Thyroid gland (tissue), 4 donors: Measurements from ENCODE around the gene ZMPSTE24.

Source experiments
- POLR2A ChIP-seq, 2 donors: fragments of 450-650 bp; IDR thresholded peaks; one replicate each; pipeline ENCODE4 v1.6.1; 2017; ENCODE audit warnings: antibody characterized with exemption in 2 of 2, mild to moderate bottlenecking in 2 of 2, moderate library complexity in 1 of 2
- TF ChIP-seq, protein P1 (sequence below), 6 experiments: fragments of 200-600 bp in 3 of 6; fragments of 450-650 bp in 3 of 6; sonication (generic) in 3 of 6; IDR thresholded peaks; one replicate each; pipeline ENCODE4 v1.5.1; 2016 to 2019; ENCODE audit warnings: antibody characterized with exemption in 6 of 6, mild to moderate bottlenecking in 2 of 6, inconsistent platforms in 1 of 6, moderate library complexity in 1 of 6

GRCh38 chr1:40257688-40258444 lies at the start of gene ZMPSTE24:
- TF ChIP-seq, protein P1, sequence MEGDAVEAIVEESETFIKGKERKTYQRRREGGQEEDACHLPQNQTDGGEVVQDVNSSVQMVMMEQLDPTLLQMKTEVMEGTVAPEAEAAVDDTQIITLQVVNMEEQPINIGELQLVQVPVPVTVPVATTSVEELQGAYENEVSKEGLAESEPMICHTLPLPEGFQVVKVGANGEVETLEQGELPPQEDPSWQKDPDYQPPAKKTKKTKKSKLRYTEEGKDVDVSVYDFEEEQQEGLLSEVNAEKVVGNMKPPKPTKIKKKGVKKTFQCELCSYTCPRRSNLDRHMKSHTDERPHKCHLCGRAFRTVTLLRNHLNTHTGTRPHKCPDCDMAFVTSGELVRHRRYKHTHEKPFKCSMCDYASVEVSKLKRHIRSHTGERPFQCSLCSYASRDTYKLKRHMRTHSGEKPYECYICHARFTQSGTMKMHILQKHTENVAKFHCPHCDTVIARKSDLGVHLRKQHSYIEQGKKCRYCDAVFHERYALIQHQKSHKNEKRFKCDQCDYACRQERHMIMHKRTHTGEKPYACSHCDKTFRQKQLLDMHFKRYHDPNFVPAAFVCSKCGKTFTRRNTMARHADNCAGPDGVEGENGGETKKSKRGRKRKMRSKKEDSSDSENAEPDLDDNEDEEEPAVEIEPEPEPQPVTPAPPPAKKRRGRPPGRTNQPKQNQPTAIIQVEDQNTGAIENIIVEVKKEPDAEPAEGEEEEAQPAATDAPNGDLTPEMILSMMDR (IDR thresholded peaks at IDR 0.05): peak in 1 of 6 experiments; percentile 16
- TF ChIP-seq POLR2A (IDR thresholded peaks at IDR 0.05): peak in 1 of 2 donors; percentile 62
